K562 (cell line): ENCODE results near the gene PRKAR2B. TPM values are rescaled to one million over a fixed set of nuclear protein-coding genes. Genes with fewer than 3 reads are reported as not detected.

Experiments used
- NEUROD1 ChIP-seq: fragments of 150-350 bp; IDR thresholded peaks from 2 replicates; pipeline ENCODE4 v1.6.1; 2014; ENCODE audit warnings: borderline replicate concordance, low read length, low read depth; ENCODE audit not compliant: partially characterized antibody
- NRF1 ChIP-seq, 2 experiments: fragments of 450-650 bp; IDR thresholded peaks in 1 of 2; conservative IDR thresholded peaks in 1 of 2; 2 replicates each; pipeline ENCODE4 v1.6.1; 2014; ENCODE audit warnings: mild to moderate bottlenecking in 2 of 2
- PHB ChIP-seq: fragments of 250-450 bp; sonication (Bioruptor Pico); IDR thresholded peaks from 2 replicates; pipeline ENCODE4 v1.5.0; 2021
- SMARCA4 ChIP-seq: fragments of 450-650 bp; IDR thresholded peaks from 2 replicates; pipeline ENCODE4 v1.6.1; 2016
- SRSF9 ChIP-seq: fragments of 200-400 bp; formaldehyde crosslinking; IDR thresholded peaks from 2 replicates; pipeline ENCODE4 v1.6.1; 2017; ENCODE audit warnings: low read depth, low read length, borderline replicate concordance
- polyA plus RNA-seq, 8 experiments: library from polyadenylated mRNA; depleted of rRNA in 4 of 8; stranded (reverse) in 5 of 8; unstranded in 3 of 8; fragments of >200 nt; fragmentation: Nextera tagmentation in 2 of 8; fragmentation: Illumina TruSeq in 1 of 8; extraction: Ambion mirVana in 2 of 8; extraction: Trizol in 1 of 8; gene quantifications; 2 replicates each; pipeline versions ENCODE4 v1.2.1 to v1.2.3, GENCODE V29; 2011 to 2014; ENCODE audit warnings: inconsistent platforms in 1 of 8, missing spikeins in 1 of 8
- total RNA-seq, 7 experiments: library from RNA; depleted of rRNA in 6 of 7; stranded (reverse); fragments of >200 nt in 6 of 7; fragmentation: Illumina TruSeq in 2 of 7; extraction: Trizol in 2 of 7; gene quantifications; 2 replicates each; pipeline versions ENCODE4 v1.2.1 to v1.2.3, GENCODE V29; 2011 to 2021; ENCODE audit warnings: low replicate concordance in 1 of 7
- TF ChIP-seq, protein P1 (sequence below): sonication (generic); formaldehyde crosslinking; IDR thresholded peaks from 2 replicates; pipeline ENCODE4 v1.8.0; 2022; ENCODE audit warnings: mild to moderate bottlenecking, missing genetic modification reagents
- TF ChIP-seq, protein P2 (sequence below): fragments of 200-600 bp; sonication (generic); IDR thresholded peaks from one replicate; pipeline ENCODE4 v1.6.1; 2012; ENCODE audit warnings: mild to moderate bottlenecking, low read depth, low read length, inconsistent platforms
- TF ChIP-seq, protein P3 (sequence below): IDR thresholded peaks from 2 replicates; pipeline ENCODE4 v1.6.1; 2016; ENCODE audit warnings: missing genetic modification characterization, missing compliant biosample characterization

The PRKAR2B gene
- total and polyA plus RNA-seq, 9 of the 15 experiments (the other 6 are each of a cell fraction or from before 2014, with no cell fraction given): 59.0 to 173 (median 129) TPM

DNA sequence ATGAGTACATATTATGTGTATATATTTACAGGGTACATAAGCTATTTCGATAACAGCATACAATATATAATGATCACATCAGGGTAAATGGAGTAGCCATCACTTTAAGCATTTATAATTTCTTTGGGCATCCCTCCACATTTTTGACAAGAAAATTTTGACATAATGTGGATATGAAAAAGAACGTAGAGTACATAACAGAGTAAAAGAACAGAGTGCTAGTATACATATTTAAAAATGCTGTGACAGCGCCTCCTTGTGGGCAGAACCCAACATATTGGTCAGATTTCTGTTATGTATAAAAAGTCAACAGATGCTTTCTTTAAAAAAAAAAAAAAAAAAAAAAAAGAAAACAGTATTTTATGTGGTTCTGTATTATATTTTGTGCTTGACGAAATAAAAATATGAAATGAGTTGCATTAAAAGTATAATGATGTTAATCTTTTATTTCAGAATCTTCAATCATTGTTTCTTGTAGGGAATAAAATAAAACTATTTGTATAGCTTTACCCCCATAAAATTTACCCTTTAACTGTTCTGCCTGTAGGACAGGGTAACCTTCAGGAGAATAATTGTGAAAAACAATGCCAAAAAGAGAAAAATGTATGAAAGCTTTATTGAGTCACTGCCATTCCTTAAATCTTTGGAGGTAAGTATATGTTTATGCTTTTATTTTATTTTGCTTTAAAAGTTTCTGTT lies 106.0 kb downstream of the PRKAR2B start (continued):
- TF ChIP-seq, protein P1, sequence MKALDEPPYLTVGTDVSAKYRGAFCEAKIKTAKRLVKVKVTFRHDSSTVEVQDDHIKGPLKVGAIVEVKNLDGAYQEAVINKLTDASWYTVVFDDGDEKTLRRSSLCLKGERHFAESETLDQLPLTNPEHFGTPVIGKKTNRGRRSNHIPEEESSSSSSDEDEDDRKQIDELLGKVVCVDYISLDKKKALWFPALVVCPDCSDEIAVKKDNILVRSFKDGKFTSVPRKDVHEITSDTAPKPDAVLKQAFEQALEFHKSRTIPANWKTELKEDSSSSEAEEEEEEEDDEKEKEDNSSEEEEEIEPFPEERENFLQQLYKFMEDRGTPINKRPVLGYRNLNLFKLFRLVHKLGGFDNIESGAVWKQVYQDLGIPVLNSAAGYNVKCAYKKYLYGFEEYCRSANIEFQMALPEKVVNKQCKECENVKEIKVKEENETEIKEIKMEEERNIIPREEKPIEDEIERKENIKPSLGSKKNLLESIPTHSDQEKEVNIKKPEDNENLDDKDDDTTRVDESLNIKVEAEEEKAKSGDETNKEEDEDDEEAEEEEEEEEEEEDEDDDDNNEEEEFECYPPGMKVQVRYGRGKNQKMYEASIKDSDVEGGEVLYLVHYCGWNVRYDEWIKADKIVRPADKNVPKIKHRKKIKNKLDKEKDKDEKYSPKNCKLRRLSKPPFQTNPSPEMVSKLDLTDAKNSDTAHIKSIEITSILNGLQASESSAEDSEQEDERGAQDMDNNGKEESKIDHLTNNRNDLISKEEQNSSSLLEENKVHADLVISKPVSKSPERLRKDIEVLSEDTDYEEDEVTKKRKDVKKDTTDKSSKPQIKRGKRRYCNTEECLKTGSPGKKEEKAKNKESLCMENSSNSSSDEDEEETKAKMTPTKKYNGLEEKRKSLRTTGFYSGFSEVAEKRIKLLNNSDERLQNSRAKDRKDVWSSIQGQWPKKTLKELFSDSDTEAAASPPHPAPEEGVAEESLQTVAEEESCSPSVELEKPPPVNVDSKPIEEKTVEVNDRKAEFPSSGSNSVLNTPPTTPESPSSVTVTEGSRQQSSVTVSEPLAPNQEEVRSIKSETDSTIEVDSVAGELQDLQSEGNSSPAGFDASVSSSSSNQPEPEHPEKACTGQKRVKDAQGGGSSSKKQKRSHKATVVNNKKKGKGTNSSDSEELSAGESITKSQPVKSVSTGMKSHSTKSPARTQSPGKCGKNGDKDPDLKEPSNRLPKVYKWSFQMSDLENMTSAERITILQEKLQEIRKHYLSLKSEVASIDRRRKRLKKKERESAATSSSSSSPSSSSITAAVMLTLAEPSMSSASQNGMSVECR: no peak
- TF ChIP-seq SRSF9 (no peak), SMARCA4 (0 out of 2 replicates have a peak, but pooled peaks have one; percentile 28), NRF1 (conservative IDR thresholded peaks at IDR 0.05 in 1 of 2, IDR thresholded peaks at IDR 0.05 in 1 of 2) (no peak; a peak in 1 of 4 replicates), PHB (CRISPR knock-in tag) (no peak), NEUROD1 (no peak)
- TF ChIP-seq, protein P2, sequence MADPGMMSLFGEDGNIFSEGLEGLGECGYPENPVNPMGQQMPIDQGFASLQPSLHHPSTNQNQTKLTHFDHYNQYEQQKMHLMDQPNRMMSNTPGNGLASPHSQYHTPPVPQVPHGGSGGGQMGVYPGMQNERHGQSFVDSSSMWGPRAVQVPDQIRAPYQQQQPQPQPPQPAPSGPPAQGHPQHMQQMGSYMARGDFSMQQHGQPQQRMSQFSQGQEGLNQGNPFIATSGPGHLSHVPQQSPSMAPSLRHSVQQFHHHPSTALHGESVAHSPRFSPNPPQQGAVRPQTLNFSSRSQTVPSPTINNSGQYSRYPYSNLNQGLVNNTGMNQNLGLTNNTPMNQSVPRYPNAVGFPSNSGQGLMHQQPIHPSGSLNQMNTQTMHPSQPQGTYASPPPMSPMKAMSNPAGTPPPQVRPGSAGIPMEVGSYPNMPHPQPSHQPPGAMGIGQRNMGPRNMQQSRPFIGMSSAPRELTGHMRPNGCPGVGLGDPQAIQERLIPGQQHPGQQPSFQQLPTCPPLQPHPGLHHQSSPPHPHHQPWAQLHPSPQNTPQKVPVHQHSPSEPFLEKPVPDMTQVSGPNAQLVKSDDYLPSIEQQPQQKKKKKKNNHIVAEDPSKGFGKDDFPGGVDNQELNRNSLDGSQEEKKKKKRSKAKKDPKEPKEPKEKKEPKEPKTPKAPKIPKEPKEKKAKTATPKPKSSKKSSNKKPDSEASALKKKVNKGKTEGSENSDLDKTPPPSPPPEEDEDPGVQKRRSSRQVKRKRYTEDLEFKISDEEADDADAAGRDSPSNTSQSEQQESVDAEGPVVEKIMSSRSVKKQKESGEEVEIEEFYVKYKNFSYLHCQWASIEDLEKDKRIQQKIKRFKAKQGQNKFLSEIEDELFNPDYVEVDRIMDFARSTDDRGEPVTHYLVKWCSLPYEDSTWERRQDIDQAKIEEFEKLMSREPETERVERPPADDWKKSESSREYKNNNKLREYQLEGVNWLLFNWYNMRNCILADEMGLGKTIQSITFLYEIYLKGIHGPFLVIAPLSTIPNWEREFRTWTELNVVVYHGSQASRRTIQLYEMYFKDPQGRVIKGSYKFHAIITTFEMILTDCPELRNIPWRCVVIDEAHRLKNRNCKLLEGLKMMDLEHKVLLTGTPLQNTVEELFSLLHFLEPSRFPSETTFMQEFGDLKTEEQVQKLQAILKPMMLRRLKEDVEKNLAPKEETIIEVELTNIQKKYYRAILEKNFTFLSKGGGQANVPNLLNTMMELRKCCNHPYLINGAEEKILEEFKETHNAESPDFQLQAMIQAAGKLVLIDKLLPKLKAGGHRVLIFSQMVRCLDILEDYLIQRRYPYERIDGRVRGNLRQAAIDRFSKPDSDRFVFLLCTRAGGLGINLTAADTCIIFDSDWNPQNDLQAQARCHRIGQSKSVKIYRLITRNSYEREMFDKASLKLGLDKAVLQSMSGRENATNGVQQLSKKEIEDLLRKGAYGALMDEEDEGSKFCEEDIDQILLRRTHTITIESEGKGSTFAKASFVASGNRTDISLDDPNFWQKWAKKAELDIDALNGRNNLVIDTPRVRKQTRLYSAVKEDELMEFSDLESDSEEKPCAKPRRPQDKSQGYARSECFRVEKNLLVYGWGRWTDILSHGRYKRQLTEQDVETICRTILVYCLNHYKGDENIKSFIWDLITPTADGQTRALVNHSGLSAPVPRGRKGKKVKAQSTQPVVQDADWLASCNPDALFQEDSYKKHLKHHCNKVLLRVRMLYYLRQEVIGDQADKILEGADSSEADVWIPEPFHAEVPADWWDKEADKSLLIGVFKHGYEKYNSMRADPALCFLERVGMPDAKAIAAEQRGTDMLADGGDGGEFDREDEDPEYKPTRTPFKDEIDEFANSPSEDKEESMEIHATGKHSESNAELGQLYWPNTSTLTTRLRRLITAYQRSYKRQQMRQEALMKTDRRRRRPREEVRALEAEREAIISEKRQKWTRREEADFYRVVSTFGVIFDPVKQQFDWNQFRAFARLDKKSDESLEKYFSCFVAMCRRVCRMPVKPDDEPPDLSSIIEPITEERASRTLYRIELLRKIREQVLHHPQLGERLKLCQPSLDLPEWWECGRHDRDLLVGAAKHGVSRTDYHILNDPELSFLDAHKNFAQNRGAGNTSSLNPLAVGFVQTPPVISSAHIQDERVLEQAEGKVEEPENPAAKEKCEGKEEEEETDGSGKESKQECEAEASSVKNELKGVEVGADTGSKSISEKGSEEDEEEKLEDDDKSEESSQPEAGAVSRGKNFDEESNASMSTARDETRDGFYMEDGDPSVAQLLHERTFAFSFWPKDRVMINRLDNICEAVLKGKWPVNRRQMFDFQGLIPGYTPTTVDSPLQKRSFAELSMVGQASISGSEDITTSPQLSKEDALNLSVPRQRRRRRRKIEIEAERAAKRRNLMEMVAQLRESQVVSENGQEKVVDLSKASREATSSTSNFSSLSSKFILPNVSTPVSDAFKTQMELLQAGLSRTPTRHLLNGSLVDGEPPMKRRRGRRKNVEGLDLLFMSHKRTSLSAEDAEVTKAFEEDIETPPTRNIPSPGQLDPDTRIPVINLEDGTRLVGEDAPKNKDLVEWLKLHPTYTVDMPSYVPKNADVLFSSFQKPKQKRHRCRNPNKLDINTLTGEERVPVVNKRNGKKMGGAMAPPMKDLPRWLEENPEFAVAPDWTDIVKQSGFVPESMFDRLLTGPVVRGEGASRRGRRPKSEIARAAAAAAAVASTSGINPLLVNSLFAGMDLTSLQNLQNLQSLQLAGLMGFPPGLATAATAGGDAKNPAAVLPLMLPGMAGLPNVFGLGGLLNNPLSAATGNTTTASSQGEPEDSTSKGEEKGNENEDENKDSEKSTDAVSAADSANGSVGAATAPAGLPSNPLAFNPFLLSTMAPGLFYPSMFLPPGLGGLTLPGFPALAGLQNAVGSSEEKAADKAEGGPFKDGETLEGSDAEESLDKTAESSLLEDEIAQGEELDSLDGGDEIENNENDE: no peak
- TF ChIP-seq, protein P3, sequence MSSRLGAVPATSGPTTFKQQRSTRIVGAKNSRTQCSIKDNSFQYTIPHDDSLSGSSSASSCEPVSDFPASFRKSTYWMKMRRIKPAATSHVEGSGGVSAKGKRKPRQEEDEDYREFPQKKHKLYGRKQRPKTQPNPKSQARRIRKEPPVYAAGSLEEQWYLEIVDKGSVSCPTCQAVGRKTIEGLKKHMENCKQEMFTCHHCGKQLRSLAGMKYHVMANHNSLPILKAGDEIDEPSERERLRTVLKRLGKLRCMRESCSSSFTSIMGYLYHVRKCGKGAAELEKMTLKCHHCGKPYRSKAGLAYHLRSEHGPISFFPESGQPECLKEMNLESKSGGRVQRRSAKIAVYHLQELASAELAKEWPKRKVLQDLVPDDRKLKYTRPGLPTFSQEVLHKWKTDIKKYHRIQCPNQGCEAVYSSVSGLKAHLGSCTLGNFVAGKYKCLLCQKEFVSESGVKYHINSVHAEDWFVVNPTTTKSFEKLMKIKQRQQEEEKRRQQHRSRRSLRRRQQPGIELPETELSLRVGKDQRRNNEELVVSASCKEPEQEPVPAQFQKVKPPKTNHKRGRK (tag): peak; percentile 63; the same call in 1 of the 2 replicates
